ENCODE measurements around the gene LRRC27.
"Not testable (repeated sequence)": the region's sequence is repeated elsewhere in the genome, so short reads cannot be mapped to it uniquely, and the experiment has no call there.

The LRRC27 gene

DNA sequence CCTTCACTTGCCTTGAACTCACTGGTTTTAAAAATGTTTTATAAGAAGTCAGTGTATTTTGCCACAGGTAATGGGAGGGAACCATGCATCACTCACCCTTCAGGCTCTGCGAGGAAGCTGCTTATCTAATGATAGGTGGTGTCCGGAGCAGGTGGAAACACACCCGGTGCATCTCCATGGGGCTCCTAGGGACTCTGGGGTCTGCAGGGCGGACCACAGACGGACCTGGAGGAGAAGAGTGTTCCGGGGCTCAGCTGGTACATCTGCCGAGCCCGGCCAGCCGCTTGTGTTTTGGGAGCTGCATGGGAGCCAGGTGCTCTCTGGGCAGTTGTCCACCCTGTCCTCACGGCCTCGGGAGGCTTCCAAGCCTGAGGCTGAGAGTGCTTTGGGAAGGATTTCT lies 7.3 kb downstream of the LRRC27 start:
- no peak for DNase-seq

DNA sequence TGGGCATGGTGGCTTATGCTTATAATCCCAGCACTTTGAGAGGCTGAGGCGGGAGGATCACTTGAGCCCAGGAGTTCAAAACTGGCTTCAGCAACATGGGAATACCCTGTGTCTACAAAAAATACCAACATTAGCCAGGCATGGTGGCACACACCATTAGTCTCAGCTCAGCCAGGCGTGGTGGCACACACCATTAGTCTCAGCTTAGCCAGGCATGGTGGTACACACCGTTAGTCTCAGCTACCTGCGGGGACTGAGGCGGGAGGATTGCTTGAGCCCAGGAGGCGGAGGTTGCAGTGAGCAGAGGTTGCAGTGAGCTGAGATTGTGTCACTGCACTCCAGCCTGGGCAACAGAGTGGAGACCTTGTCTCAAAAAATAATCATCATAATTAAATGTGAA lies 9.0 kb downstream of the LRRC27 start:
- DNase-seq, result no peak

DNA sequence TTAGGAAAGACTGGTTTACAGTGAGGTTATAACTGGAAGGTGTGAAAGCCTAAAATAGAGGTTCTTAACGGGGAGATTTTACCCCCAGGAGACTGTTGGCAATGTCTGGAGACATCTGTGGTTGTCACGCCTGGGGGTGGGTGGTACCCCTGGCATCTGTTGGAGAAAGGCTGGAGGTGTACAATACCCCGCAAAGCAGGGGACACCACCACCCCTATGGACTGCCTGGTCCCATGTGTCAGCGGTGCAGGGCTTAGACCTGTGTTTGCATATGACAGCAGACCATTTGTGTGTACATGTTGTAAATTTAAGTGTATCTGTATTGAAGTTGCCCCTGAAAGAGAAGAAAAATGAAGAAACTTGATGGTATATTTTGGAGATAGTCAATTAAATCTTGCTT lies 9.8 kb downstream of the LRRC27 start:
- no peak for DNase-seq

DNA sequence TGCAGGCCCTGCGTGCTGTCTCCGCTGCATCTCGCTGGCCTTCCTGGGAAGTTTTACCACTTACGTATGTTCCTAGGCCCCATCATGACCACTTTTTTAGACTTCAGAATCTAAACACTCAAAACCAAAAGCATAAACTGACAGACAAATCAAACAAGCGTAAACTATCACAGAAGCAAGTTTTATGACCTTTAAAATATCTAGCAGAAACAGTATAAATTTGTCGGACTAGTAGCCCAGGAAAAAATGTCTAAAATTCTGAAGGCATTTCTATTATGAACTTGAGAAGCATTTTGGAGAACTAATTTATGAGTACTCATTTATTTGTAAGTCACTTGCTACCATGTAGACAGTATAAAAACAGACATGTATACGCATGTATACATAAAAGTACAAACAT lies 10.6 kb downstream of the LRRC27 start:
- no peak for DNase-seq

DNA sequence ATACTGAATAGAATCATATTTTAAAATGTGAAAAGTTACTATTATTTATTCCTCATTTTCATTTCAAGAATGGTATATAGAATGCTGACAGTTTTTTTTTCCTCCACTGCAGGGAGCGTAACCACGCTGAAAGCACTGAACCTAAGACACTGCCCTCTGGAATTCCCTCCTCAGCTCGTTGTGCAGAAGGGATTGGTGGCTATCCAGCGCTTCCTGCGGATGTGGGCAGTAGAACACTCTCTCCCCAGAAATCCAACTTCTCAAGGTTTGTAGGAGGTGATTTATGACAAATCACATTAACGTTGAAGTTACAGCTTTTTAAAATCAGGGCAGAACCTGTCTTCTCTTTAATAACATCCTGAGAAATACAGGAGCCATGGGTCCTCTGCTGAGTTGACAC lies 12.4 kb downstream of the LRRC27 start:
- DNase-seq, result no peak

DNA sequence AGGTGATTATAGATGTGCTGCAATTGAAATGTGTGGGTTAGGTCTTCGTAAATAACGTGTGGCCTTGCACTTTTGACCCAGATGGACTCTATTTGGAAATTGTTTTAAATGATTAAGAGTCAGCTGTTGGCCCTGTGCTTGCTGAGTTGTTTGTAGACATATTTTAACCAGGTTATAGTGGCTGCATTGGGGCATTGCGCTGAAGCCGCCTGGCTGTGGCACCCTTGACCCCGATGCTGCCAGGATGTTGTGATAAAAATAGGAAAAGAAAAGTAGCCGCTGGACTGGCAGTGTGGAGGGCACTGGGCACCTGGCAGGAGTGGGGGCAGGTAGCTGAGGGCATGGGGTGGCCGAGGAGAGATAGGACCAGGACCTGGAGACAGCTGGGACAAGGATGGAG lies 13.4 kb downstream of the LRRC27 start:
- DNase-seq, result no peak

DNA sequence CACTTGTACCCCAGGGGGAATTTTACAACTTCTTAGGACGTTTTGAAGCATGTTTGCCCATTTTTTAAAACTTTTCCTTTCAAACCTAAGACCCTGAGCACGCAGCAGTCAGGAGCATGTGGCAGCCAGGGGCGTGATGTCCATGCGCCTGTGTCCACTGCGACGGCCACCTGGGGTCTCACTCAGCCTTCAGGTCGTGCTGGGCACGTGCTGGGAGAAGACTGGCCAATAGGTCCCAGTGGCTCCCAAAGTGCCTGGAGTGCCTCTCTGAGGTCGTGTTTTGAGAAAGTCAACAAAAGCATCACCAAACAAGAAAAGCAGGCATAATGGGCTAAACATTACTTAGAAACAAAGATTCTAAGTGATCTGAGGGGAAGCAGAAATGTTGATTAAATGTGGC lies 14.8 kb downstream of the LRRC27 start:
- no peak for DNase-seq

DNA sequence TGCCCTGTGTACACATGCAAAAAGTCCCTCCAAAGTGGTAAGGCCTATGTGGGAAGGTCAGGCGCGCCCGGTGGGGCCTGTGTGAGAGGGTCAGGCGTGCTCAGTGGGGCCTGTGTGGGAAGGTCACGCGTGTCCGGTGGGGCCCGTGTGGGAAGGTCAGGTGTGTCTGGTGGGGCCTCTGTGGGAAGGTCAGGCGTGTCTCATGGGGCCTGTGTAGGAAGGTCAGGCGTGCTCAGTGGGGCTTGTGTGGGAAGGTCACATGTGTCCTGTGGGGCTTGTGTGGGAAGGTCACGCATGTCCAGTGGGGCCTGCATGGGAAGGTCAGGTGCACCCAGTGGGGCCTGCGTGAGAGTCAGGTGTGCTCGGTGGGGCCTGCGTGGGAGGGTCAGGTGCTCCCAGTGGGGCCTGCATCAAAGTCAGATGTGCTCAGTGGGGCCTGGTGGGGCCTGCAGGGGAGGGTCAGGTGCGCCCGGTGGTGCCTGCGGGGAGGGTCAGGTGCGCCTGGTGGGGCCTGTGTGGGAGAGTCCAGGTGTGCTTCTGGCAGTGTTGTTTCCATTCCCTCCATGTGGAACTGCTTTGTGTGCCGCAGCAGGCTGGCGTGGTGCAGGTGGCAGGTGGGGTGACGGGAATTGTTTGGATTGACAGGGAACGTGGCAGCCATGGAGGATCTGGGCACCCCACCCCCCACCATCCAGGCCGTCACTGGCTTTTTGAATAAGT lies 15.4 kb downstream of the LRRC27 start:
- no peak for DNase-seq

DNA sequence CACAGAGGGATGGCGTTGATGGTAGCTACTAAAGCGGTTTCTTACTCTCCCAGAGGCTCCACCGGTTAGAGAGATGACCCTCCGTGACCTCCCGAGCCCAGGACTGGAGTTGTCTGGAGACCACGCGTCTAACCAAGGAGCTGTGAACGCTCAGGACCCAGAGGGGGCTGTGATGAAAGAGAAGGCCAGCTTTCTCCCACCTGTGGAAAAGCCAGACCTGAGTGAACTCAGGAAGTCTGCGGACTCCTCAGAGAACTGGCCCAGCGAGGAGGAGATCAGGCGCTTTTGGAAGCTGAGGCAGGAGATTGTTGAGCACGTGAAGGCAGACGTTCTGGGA lies 15.9 kb downstream of the LRRC27 start:
- DNase-seq, result no peak

DNA sequence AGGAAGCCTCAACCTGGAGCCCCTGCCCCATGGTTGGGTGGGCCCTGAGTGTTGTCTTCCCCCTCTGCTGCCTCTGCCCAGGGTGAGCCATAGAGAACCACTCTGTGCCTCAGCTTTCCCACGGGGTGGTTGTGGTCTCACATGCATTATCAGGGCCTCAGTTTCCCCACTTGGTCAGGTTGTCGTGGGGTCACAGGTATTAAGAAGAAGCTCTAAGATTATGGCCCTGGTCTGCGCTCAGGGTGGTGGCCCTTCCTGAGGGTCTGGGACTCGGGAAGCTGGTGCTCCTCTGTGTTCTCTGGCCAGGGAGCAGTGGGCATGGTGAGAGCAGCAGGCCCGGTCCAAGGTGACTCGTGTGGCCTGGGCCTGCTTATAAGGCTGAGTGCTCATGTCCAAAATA lies 17.8 kb downstream of the LRRC27 start:
- no peak for DNase-seq

DNA sequence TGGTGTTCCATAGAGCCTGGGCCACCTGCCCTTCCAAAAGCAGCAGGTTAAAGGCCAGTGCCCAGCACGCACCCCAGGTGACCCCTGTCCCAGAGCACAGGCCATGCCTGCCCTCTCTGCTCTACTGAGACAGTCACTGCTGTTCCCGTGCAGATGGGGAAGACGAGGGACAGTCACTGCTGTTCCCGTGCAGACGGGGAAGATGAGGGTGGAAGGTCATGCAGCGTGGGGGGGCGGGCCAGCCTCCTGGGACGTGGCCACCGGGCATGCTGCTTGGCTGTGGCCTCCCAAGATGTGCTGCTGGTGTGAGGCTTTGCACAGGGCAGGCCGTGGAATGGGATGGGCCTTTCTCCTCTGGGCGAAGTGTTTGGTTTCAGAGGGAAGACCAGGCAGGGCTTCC lies 18.4 kb downstream of the LRRC27 start:
- no peak for DNase-seq

DNA sequence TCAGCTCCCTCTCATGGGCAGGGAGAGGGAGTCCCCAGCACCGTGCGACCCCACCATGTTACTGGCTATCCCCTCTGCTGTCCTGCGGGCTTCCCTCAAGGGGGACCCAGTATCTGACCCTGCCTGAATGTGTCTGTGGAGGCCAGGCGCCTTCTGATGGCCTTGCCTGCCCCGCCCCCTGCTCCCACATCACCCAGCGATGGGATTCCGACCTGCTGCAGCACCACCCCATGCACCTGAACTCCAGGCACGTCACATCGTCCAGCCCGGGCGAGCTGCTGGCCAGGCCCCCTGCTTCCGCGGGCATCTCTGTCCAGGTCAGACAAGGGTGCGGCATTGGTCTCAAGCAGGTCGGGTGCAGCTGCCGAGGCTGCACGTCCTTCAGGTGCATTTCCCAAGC lies 19.0 kb downstream of the LRRC27 start:
- no peak for DNase-seq

DNA sequence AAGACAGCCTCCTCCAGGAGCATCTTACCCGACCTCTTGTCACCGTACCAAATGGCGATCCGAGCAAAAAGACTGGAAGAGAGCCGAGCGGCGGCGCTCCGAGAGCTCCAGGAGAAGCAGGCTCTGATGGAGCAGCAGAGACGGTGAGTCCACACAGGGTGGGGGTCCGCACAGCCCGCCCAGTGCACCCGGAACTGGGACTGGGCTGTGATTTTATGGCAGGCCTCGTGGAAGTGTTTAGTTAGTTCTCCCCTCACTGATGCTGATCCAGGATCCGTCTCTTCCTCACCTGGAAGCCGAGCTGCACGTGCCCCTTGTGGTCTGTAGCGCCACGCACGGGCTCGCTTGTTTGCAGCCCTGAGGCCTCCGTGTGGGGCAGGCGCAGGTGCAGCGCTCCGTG lies 19.6 kb downstream of the LRRC27 start:
- no peak for DNase-seq

DNA sequence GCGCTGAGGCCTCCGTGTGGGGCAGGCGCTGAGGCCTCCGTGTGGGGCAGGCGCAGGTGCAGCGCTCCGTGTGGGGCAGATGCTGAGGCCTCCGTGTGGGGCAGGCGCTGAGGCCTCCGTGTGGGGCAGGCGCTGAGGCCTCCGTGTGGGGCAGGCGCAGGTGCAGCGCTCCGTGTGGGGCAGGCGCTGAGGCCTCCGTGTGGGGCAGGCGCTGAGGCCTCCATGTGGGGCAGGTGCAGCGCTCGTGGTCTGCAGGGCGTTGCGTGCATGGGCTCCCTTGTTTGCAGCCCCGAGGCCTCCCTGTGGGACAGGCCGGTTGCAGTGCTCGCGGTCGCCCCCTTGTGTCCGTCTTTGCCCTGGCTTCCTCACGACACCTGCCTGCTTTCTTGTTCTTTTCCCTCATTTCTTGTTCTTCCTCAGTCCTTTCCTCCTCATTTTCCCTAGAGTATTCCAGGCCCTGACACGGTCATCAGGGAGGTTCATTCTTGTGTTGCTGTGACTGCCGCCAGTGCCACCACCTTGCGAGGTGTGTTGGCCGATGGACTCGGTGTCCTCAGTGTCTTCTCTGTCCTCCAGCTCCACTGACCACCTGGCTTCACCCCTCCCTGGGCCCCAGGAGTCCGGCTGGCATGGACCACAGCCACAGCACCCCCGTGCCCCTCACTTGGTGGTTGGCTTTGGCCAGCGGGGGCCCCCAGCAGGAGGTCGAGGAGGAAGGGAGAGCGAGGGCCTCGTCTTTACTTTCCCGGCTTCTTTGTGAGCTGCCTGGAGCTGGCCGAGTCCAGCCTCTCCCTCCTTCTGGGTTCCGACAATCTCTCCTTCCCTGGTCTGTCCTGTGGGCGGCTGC lies 20.7 kb downstream of the LRRC27 start:
- DNase-seq, result not testable (repeated sequence)

DNA sequence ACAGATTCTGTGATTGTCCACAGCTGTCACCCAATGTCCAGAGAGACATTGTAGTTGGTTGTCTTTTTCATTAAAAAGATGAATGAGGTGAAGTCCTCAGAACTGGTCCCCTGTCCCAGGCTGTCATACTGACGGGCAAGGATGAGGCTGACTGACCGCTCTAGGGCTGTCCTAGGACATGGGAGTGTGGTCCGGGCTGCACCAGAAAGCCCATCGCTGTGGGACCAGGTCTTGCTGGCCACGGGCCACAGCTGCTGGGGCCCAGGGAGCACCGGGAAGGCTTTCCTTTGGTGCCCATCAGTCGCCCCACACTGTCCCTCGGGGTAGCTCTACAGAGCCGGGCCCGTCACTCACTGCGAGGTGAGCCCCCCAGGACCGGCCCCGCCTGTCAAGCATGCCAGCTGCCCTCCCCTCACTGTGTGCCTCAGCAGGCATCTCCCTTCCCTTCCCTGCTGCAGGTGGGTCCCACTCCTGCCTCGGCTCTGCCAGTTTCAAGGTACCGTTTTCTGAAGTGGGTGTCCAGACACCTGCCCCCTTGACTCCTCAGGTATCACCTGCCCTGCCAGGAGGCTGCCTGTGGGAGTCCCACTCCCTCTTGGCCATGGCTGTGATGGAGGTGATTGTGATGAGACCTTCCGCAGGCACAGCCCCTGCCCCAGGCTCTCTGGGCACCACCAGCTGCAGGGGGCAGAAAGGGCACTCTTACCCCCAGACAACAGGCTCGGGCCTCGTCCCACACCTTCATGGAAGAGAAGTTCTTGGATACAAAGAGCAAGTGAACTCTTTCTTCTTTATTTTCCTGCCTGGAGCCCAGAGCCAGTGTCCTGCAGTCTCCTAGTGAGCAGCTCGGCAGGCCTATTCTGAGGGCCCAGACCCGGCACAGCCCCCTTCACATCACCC lies 21.7 kb downstream of the LRRC27 start:
- DNase-seq, result no peak

DNA sequence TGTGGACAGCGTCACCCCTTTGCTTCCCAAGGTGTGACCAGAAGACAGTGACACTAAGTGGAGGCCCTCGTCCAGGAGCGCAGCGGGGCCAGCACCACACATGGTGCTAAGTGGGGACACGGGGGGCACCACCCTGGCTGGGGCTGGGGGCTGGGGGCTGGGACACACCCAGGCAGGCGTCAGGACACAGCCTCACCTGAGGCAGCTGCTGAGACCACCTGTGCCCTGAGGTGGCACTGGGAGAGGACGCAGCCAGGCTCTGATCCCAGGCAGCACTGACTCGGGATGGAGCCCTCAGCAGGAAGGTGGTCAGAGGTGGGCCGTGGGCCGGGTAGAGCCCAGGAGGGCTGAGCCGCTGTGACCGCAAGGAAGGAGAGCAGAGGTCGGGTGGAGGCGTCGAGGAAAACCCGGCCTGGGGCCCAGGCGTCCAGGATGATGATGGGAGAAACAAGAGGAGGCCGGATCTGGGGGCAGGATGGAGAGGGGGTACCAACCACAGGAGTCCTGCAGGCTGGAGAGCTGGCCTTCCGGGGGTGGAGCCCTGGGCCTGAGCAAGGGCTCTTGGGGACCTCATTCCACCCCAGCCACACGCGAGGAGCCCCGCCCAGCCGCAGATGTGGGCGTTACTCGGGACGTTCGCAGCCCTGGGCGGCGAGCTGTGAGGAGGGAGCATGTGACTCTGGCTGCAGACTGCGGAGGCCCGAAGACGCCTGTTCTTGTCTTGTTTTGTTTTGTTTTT lies 22.5 kb downstream of the LRRC27 start:
- no peak for DNase-seq

DNA sequence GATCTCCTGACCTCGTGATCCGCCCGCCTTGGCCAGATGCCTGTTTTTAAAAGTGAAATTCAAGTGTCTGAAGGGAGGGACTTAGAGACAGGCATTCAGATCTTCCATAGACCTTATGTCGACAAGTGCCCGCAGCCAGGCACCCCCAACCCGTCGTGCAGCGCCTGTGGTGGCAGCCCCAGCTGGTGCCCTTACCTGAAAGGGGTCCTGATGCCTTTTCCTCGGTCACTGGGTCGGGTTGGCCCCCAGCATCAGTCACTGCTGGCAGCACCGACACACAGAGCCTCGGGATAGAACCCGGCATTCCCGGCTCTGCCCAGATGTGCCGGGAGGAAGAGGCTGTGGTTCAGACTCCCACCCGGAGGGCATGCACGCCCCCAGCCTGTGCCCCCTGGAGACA lies 23.3 kb downstream of the LRRC27 start:
- no peak for DNase-seq

DNA sequence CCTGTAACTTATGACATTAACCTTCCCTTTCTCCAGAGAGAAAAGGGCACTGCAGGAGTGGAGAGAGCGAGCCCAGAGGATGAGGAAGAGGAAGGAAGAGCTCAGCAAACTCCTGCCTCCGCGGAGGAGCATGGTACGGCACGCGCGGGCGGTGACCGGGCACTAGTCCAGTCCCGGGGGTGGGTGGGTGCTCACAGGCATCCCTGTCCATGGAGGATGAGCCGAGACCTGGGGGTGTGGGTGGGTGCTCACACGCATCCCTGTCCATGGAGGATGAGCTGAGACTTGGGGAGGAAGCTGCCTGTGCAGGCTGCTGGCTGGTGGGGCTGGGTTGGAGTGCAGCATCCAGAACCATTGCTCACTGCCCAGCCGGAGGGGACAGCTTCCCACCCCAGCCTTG lies 23.8 kb downstream of the LRRC27 start:
- DNase-seq, result no peak

DNA sequence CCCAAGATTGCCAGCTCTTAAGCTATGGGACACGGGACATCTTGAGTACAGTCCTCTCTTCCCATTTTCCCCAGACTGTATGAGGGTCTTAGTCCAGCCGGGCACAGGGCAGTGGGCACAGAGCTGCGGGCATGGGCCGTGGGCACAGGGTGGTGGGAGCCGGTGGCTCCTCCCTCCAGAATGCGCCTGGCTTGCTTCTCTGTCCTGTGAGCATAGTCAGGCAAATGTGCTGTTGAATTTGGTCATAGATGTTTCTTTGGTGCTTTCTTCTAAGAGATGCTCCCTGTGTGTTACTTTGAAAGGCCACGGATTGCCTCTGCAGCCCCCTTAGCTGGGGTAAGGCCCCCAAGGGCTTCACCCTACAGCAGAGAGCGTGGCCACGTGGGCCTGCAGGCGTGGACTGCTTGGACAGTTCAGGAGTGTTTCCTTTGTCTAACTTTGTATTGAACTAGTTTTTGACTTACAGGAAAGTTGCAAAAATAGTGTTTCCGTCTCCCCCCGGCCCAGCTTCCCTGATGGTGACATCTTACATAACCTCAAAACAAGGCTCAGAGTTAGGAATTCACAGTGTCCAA lies 24.7 kb downstream of the LRRC27 start:
- no peak for DNase-seq

DNA sequence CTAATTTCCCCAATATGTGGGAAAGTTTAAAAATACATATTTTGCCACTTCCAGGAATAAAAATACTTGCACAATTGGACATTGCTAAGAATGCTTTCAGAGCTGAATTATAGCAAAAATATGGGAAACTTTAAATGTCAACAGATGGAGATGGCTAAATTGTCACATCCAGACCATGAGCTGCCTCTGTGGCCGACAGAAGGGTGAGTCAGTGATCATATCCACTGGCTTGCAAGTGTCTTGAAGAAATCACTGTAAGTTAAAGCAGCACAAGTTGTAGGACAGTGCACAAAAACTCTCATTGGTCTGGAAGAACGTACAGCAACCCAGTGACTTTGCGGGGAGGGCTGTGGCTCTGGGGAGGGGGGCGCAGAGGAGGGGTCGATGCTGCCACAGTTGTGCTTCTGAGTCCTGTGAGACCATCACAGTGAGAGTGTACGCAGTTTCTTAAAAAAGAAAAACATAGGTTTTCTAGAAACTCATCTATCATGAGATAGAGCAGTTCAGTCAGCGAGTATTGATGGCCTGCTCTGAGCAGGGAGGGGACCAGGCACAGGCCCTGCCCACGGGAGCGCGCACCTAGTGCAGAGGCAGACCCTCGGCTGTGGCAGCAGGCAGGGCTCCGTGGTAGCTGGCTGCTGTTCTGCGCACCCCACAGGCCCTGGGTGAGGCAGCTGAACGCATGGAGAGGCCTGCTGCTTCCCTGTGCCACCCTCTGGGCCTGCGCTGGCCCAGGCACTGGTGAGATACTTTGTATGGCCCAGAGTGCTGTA lies 25.5 kb downstream of the LRRC27 start:
- no peak for DNase-seq

DNA sequence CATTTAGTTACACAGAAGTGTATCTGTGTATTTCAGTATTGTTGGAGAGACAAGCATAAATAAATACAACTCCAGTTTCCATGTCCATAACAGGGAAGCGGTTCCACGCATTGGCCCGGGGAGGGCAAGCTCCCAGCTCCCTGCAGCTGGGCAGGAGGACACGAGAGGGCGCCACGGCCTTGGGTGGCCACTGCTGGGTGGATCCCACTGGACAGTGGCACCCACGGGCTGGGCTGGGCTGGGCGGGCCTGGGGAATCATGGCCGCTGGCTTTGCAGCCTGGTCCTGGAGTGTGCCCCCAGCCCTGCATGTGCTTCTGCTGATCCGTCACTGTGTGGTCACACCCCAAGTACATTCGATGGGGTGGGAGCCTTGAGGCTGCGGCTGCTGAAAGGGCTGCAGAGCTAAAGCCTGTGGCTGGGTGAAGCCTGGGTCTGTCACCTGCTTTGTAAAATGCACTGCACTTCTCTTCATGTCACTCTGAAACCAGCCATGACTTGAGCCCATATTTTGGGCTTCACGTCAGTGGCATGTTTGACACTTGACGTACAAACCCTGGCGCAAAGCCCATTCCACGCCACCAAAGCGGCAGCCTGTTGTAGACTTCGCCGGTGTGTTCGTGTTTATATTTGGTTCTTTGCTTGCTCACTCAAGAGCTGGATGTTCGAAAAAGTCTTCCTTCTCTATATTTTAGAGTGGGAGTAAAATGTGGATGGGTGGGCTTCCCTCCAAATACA lies 27.5 kb downstream of the LRRC27 start:
- DNase-seq, result no peak
